ENCODE measurements around the gene MAPK4. TPM values are rescaled to one million over a fixed set of nuclear protein-coding genes. Genes with fewer than 3 reads are reported as not detected.

MAPK4 gene
- total RNA-seq, 4 donors from 2014 or later = 0.13 to 3.1 (median 0.61) TPM

DNA sequence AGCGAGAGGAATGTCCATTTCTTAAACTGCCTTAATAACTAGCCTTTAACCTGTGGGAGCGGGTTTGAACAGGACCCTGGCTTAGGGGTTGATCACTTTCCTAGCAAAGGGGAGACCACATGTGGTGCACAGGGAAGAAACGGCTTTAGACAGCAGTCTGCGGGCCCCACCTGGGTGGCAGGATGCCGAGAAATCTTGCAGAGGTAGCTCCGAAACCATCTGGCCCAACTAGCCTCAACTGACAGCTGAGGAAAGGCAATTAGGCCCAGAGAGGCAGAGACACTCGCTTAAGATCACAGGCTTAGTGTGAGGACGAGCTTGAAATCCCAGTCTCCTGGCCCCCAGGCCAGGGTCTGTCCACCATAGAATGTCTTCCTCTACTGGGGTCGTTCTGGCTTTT is 170.1 kb downstream of the MAPK4 start:
- 68 to 86% methylated on average over 4 to 5 of the region's 9 CpGs for WGBS, 2 donors
- no peak for TF ChIP-seq POLR2A (IDR thresholded peaks at IDR 0.05)
- TF ChIP-seq, protein P1, sequence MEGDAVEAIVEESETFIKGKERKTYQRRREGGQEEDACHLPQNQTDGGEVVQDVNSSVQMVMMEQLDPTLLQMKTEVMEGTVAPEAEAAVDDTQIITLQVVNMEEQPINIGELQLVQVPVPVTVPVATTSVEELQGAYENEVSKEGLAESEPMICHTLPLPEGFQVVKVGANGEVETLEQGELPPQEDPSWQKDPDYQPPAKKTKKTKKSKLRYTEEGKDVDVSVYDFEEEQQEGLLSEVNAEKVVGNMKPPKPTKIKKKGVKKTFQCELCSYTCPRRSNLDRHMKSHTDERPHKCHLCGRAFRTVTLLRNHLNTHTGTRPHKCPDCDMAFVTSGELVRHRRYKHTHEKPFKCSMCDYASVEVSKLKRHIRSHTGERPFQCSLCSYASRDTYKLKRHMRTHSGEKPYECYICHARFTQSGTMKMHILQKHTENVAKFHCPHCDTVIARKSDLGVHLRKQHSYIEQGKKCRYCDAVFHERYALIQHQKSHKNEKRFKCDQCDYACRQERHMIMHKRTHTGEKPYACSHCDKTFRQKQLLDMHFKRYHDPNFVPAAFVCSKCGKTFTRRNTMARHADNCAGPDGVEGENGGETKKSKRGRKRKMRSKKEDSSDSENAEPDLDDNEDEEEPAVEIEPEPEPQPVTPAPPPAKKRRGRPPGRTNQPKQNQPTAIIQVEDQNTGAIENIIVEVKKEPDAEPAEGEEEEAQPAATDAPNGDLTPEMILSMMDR (IDR thresholded peaks at IDR 0.05) = no peak
- peaks cover 0 to 5% (median 0%) of the 10 kb centered on the region in 3 donors for H3K4me1 ChIP-seq
- no peak overlapping the region for H3K27ac ChIP-seq
- intact Hi-C loops (cut with DNase I) = no loop called here
- H3K36me3 ChIP-seq = no peaks in the 10 kb centered on the region
- no peak overlapping the region for H3K4me3 ChIP-seq
- H3K27me3 ChIP-seq = no peaks in the 10 kb centered on the region
- no peak for DNase-seq
- no peaks in the 10 kb centered on the region for H3K9me3 ChIP-seq

DNA sequence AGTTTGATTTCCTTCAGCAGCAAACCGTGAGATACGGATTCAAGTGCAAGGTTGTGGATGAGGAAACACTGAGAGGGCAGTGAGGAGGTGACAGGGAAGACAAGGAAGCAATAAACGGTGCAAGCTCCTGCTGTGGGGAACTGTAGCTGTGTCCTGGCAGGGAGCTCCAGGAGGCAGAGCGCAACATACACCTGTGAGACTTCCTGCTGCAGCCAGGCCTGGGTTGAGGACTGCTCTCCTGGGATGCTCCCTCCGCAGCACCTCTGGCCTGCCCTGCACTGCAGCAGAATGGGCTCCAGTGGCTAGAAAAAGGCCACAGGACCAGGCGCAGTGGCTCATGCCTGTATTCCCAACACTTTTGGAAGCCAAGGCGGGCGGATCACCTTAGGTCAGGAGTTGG is 174.5 kb downstream of the MAPK4 start:
- Histone ChIP-seq H3K4me3 (no peak overlapping the region), H3K27ac (no peak overlapping the region), H3K27me3 (no peaks in the 10 kb centered on the region), H3K9me3 (no peaks in the 10 kb centered on the region), H3K36me3 (no peaks in the 10 kb centered on the region), H3K4me1 (no peaks in the 10 kb centered on the region)
- WGBS, 2 donors = 49 to 70% methylated on average over 4 to 5 of the region's 8 CpGs
- intact Hi-C loops (cut with DNase I) = no loop called here
- DNase-seq = no peak
- TF ChIP-seq, protein P1 (IDR thresholded peaks at IDR 0.05) = no peak
- no peak for TF ChIP-seq POLR2A (IDR thresholded peaks at IDR 0.05)

DNA sequence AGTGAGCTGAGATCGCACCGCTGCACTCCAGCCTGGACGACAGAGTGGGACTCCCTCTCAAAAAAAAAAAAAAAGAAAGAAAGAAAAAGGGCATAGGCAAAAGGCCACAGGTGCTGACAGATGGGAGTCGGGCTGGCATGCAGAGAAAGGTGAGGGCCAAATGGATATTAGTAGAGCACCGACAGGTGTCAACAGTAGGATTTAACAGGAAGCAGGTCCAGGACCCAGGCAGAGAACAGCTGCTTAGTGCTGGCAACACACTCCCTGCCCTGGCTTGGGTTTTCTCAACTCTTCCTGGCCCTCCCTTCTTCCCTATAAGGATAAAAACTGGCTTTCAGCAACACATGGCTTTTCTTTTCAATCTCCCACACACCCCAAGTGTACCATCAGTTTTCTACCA is 175.0 kb downstream of the MAPK4 start:
- 65 to 87% methylated on average over 5 of the region's 5 CpGs for WGBS, 2 donors
- H3K4me1 ChIP-seq = no peaks in the 10 kb centered on the region
- no peaks in the 10 kb centered on the region for H3K9me3 ChIP-seq
- no peaks in the 10 kb centered on the region for H3K36me3 ChIP-seq
- TF ChIP-seq, protein P1 (IDR thresholded peaks at IDR 0.05) = no peak
- H3K27me3 ChIP-seq = no peaks in the 10 kb centered on the region
- DNase-seq = no peak
- intact Hi-C loops (cut with DNase I) = no loop called here
- H3K4me3 ChIP-seq = no peak overlapping the region
- no peak overlapping the region for H3K27ac ChIP-seq

DNA sequence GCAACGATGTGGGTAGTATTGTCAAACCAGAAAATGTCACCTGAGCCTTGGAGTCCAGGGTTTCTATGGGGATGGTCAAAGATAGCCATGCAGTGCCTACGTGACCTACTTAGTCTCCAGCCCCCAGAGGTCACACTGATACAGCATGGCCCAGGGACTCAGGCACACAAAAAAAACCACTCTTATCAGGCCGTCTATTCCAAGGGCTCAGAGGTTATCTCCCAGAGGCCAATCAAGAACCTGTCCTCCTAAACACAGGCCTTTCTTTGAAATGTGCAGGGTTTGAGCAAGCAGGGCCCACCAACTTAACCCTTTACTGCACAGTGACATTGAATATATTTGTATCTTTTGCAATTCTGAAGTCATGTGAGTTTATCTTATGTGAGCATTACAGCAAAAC is 177.2 kb downstream of the MAPK4 start:
- 53 to 71% methylated on average over 1 to 3 of the region's 3 CpGs for WGBS, 2 donors
- no peak for DNase-seq
- H3K4me3 ChIP-seq = no peak overlapping the region
- no peak overlapping the region for H3K27ac ChIP-seq
- no peak for TF ChIP-seq POLR2A (IDR thresholded peaks at IDR 0.05)
- TF ChIP-seq, protein P1 (IDR thresholded peaks at IDR 0.05) = no peak
- intact Hi-C loops (cut with DNase I) = no loop called here
- H3K36me3 ChIP-seq = no peaks in the 10 kb centered on the region
- no peaks in the 10 kb centered on the region for H3K9me3 ChIP-seq
- H3K27me3 ChIP-seq = no peaks in the 10 kb centered on the region
- H3K4me1 ChIP-seq = no peaks in the 10 kb centered on the region

DNA sequence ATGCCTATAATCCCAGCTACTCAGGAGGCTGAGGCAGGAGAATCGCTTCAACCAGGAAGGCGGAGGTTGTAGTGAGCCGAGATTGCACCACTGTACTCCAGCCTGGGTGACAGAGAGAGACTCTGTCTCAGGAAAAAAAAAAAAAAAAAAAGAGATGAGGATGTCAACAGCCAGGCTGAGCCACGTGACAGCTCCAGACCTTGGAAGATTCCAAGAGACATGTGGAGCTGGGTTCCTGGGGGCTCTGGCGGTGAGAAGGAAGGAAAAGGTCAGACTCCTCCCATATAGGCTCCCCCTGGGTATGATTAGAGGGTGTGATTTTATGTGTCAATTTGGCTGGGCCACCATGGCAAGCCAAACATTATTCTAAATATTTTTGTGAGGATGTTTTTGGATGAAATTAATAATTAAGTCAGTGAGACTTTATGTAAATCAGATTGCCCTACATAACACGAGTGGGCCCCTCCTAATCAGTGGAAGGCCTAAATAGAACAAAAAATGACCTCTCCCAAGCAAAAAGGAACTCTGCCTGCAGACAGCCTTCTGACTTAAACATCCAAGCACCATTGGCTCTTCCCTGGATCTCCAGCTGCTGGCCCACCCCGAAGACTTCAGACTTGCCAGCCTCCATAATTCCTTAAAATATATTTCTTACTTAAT is 178.3 kb downstream of the MAPK4 start:
- no peak for DNase-seq
- no peaks in the 10 kb centered on the region for H3K9me3 ChIP-seq
- TF ChIP-seq, protein P1 (IDR thresholded peaks at IDR 0.05) = no peak
- TF ChIP-seq POLR2A (IDR thresholded peaks at IDR 0.05) = no peak
- no peak overlapping the region for H3K27ac ChIP-seq
- H3K4me3 ChIP-seq = no peak overlapping the region
- H3K4me1 ChIP-seq = no peaks in the 10 kb centered on the region
- no peaks in the 10 kb centered on the region for H3K36me3 ChIP-seq
- no peaks in the 10 kb centered on the region for H3K27me3 ChIP-seq
- WGBS, 2 donors = 69 to 71% methylated on average over 6 to 7 of the region's 7 CpGs
- intact Hi-C loops (cut with DNase I) = no loop called here

All from esophagus squamous epithelium (tissue), 5 donors.